ENCODE results near the gene ABHD11.

Gene ABHD11

GRCh38 chr7:73690646-73691045, 48.0 kb downstream of the ABHD11 start:
- no peak overlapping the region for H3K4me3 ChIP-seq (ENCODE audit: low read length)
- H4K20me1 ChIP-seq (ENCODE audit: insufficient read depth, low read length) = no peaks in the 10 kb centered on the region
- TF ChIP-seq CTCF (IDR thresholded peaks at IDR 0.05; ENCODE audit: low read depth, low read length) = no peak
- no peak for TF ChIP-seq EZH2phosphoT487 (IDR thresholded peaks at IDR 0.05; ENCODE audit: low read depth)
- peaks cover 45% of the 10 kb centered on the region for H3K79me2 ChIP-seq (ENCODE audit: low read length)
- no peaks in the 10 kb centered on the region for H3K27me3 ChIP-seq (ENCODE audit: low read depth, low read length)
- H2AFZ ChIP-seq (ENCODE audit: low read depth, low read length) = no peak overlapping the region
- H3K9ac ChIP-seq (ENCODE audit: low read length) = no peak overlapping the region
- H3K4me2 ChIP-seq (ENCODE audit: low read length) = no peak overlapping the region
- peaks cover 64% of the 10 kb centered on the region for H3K36me3 ChIP-seq (replicated peaks; ENCODE audit: low read depth, low read length)
- peaks cover 9% of the 10 kb centered on the region for H3K4me1 ChIP-seq (ENCODE audit: low read length)
- no peak overlapping the region for H3K27ac ChIP-seq (ENCODE audit: low read length)
- H3K9me3 ChIP-seq (ENCODE audit: insufficient read depth, low read length) = no peaks in the 10 kb centered on the region

- Histone ChIP-seq H3K36me3 (replicated peaks; ENCODE audit: low read depth, low read length) (peaks cover 49% of the 10 kb centered on the region), H3K4me2 (ENCODE audit: low read length) (peak overlapping the region; percentile 20), H4K20me1 (ENCODE audit: insufficient read depth, low read length) (no peaks in the 10 kb centered on the region)
These were observed 50.3 kb downstream of the ABHD11 start for GRCh38 chr7:73688288-73688687.

More at GRCh38 chr7:73688288-73688687, 50.3 kb downstream of the ABHD11 start:
- Histone ChIP-seq H3K27me3 (ENCODE audit: low read depth, low read length) (no peaks in the 10 kb centered on the region), H3K4me3 (ENCODE audit: low read length) (no peak overlapping the region), H3K9ac (ENCODE audit: low read length) (no peak overlapping the region), H3K9me3 (ENCODE audit: insufficient read depth, low read length) (no peaks in the 10 kb centered on the region), H3K4me1 (ENCODE audit: low read length) (peaks cover 9% of the 10 kb centered on the region), H3K27ac (ENCODE audit: low read length) (peak overlapping the region; percentile 33), H3K79me2 (ENCODE audit: low read length) (peaks cover 68% of the 10 kb centered on the region), H2AFZ (ENCODE audit: low read depth, low read length) (no peak overlapping the region)
- TF ChIP-seq EZH2phosphoT487 (IDR thresholded peaks at IDR 0.05; ENCODE audit: low read depth) (no peak), CTCF (IDR thresholded peaks at IDR 0.05; ENCODE audit: low read depth, low read length) (no peak)
